Thoracic aorta (tissue), 2 donors: ENCODE data around the gene SEPTIN7. TPM values are rescaled to one million over a fixed set of nuclear protein-coding genes. Genes with fewer than 3 reads are reported as not detected.

Experiments
- ATAC-seq: fragments of 150-250 bp; one replicate; pipeline ENCODE4 v1.8.0; 2017; ENCODE audit warnings: low read depth; ENCODE audit not compliant: insufficient number of reproducible peaks, low FRiP score
- DNase-seq: peaks from one replicate; pipeline ENCODE4 v3.0.0-alpha.2; 2020; ENCODE audit warnings: low spot score
- H3K27ac ChIP-seq, 2 donors: fragments of 200-600 bp; sonication (generic); 1 replicate in 1 of 2; 2 replicates in 1 of 2; pipeline ENCODE4 v1.5.1; 2016; ENCODE audit warnings: mild to moderate bottlenecking in 2 of 2, moderate library complexity in 2 of 2
- H3K27me3 ChIP-seq: fragments of 200-600 bp; sonication (generic); replicated peaks from 2 replicates; pipeline ENCODE4 v1.6.0; 2016; ENCODE audit warnings: mild to moderate bottlenecking; ENCODE audit not compliant: insufficient read depth
- H3K36me3 ChIP-seq: fragments of 200-600 bp; sonication (generic); one replicate; pipeline ENCODE4 v1.5.1; 2016
- H3K4me1 ChIP-seq, 2 donors: fragments of 200-600 bp; sonication (generic); 1 replicate in 1 of 2; 2 replicates in 1 of 2; pipeline versions ENCODE4 v1.5.1 to v1.6.0; 2016; ENCODE audit warnings: low read depth in 2 of 2, mild to moderate bottlenecking in 1 of 2; ENCODE audit not compliant: control insufficient read depth in 1 of 2
- H3K4me3 ChIP-seq: fragments of 200-600 bp; sonication (generic); 2 replicates; pipeline ENCODE4 v1.5.1; 2016; ENCODE audit warnings: mild to moderate bottlenecking
- H3K9me3 ChIP-seq: fragments of 200-600 bp; sonication (generic); 2 replicates; pipeline ENCODE4 v1.5.1; 2016
- CTCF ChIP-seq: fragments of 200-600 bp; sonication (generic); IDR thresholded peaks from one replicate; pipeline ENCODE4 v1.5.1; 2019; ENCODE audit warnings: antibody characterized with exemption
- total RNA-seq, 2 donors: library from RNA; depleted of rRNA; stranded (reverse); fragments of >200 nt; gene quantifications; one replicate each; pipeline versions ENCODE4 v1.1.0 to v1.2.3, GENCODE V29; 2016

Gene SEPTIN7
- total RNA-seq, 2 donors from 2014 or later = 165 to 224 TPM

- Histone ChIP-seq H3K27ac (no peak overlapping the region), H3K4me3 (no peak overlapping the region), H3K4me1 (no peaks in the 10 kb centered on the region), H3K36me3 (no peaks in the 10 kb centered on the region), H3K9me3 (no peaks in the 10 kb centered on the region), H3K27me3 (no peaks in the 10 kb centered on the region)
- no peak for TF ChIP-seq CTCF
- ATAC-seq (no peak), DNase-seq (no peak)
These were observed 32.5 kb upstream of the SEPTIN7 start for GRCh38 chr7:35768346-35768745.

GRCh38 chr7:35771776-35772175 lies 29.1 kb upstream of the SEPTIN7 start:
- no peak for DNase-seq
- no peak for TF ChIP-seq CTCF

DNA sequence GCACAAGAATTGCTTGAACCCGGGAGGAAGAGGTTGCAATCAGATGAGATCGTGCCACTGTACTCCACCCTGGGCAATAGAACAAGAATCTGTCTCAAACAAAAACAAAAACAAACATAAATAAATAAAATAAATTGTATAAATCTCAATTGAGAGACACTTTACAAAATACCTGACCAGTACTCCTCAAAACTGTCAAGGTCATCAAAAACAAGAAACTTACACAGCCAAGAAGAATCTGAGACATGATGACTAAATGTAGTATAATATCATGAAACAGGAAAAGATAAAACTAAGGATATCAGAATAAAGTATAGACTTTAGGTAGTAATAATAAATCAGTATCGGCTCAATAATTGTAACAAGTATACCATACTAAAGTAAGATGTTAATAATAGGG lies 26.9 kb upstream of the SEPTIN7 start:
- Histone ChIP-seq H3K27me3 (no peaks in the 10 kb centered on the region), H3K36me3 (no peaks in the 10 kb centered on the region)
- no peak for ATAC-seq

More at GRCh38 chr7:35771776-35772175, 29.1 kb upstream of the SEPTIN7 start:
- no peaks in the 10 kb centered on the region for H3K9me3 ChIP-seq
- no peak overlapping the region for H3K27ac ChIP-seq
- ATAC-seq = no peak
- H3K4me1 ChIP-seq = no peaks in the 10 kb centered on the region
- H3K4me3 ChIP-seq = no peak overlapping the region
- H3K27me3 ChIP-seq = no peaks in the 10 kb centered on the region
- H3K36me3 ChIP-seq = no peaks in the 10 kb centered on the region

DNA sequence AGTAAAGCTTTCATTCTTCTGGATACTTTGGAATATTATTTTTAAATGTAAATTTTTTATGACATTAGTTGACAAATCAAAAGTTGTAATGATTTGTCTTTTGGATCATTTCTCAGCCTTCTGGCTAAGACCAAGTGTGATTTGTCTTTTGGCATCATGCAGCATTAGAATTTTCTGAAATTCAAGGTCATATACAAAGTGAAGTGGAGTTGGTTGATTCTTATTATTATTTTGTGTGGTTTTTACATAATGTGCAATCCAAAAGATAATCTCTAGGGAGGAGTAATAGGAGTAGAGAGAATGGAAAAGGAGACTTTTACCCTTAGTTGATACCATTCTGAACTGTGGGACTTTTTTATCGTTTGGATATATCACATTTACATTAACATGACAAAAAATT lies 24.2 kb upstream of the SEPTIN7 start:
- Histone ChIP-seq H3K9me3 (no peaks in the 10 kb centered on the region), H3K27ac (no peak overlapping the region), H3K27me3 (no peaks in the 10 kb centered on the region), H3K4me1 (peaks cover 0 to 6% of the 10 kb centered on the region in 2 donors), H3K36me3 (no peaks in the 10 kb centered on the region), H3K4me3 (no peak overlapping the region)
- ATAC-seq (no peak), DNase-seq (no peak)
- no peak for TF ChIP-seq CTCF

More for the DNA sequence above, 26.9 kb upstream of the SEPTIN7 start:
- Histone ChIP-seq H3K4me1 (no peaks in the 10 kb centered on the region), H3K9me3 (no peaks in the 10 kb centered on the region), H3K27ac (no peak overlapping the region), H3K4me3 (no peak overlapping the region)
- TF ChIP-seq CTCF = no peak
- DNase-seq = no peak

DNA sequence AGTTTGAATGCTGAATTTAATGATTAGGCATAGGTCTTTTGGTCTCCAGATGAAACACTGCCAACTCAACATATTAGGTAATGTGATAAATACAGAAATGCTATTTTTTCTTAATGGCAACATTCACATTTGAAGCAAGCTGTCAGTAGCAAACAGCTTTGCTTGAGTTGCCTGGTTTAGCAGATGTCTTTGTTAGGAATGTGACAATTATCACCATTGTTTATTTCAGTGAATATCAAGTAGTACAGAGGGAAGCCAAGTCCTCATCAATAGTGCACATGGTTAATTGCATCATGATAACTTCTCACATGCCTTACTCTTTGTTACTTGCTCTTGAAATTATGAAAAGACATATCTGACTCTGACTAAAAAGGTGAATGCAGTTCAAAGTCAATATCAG lies 23.7 kb upstream of the SEPTIN7 start:
- H3K9me3 ChIP-seq = no peaks in the 10 kb centered on the region
- H3K36me3 ChIP-seq = no peaks in the 10 kb centered on the region
- H3K4me3 ChIP-seq = no peak overlapping the region
- H3K27ac ChIP-seq = no peak overlapping the region
- H3K4me1 ChIP-seq = peaks cover 0 to 6% of the 10 kb centered on the region in 2 donors
- ATAC-seq = no peak
- TF ChIP-seq CTCF = no peak
- no peaks in the 10 kb centered on the region for H3K27me3 ChIP-seq
- DNase-seq = no peak
